SIG-M5 (cell line): ENCODE measurements around the gene PURB.
"Not testable (repeated sequence)": the region's sequence is repeated elsewhere in the genome, so short reads cannot be mapped to it uniquely, and the experiment has no call there.

Experiments
- DNase-seq: peaks from one replicate; lab custom pipeline; 2025; lab: John Stamatoyannopoulos, UW

The PURB gene

GRCh38 chr7:44853391-44853790, 31.9 kb downstream of the PURB start:
- DNase-seq: no peak

DNA sequence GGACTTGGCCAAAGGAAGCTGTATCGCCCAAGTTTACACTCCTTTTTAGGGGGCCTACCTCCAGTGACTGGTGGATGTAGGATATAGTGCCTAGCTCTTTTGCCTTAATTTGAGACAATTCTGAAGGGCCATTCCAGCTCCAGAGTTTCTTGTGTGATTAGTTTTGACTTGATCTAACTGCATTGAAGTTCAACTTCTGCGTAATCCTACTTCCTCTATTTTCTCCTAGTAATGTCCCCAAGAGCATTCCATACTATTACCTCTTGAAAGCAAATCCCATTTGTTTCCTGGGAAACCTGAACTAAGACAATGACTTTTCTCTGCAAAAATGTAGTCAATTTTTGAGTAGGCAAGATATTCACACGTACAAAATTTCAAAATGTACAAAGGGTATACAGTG, 32.7 kb downstream of the PURB start:
- no peak for DNase-seq

DNA sequence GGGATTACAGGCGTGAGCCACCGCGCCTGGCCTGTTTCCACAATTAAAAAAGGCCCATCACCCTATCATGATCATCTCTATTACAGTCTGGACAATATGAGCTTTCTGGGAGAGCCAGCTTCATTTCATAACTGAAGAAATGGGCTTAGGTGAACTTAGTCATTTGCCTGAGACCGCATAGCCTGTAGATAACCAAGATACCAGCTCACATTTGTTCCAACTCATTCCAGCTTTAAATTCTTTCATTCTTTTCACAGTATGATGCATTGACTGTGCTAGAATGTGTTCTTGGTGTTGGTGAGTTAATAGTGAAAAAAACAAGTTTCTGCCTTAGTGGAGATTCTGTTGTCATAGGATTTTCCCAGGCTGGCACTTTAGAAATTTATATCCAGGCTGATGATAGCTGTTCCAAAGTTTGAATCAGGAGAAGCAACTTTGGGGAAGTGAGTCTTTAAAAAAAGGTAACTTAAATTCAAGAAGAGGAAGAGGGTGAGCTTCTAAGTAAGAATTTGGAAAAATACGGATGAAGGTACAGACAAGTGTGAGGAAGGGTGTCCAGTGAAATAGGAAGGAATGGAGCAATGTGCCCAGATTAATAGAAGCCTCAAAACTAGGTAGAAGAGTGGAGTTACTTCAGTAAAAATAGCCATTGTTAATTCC, 35.3 kb downstream of the PURB start:
- no peak for DNase-seq

DNA sequence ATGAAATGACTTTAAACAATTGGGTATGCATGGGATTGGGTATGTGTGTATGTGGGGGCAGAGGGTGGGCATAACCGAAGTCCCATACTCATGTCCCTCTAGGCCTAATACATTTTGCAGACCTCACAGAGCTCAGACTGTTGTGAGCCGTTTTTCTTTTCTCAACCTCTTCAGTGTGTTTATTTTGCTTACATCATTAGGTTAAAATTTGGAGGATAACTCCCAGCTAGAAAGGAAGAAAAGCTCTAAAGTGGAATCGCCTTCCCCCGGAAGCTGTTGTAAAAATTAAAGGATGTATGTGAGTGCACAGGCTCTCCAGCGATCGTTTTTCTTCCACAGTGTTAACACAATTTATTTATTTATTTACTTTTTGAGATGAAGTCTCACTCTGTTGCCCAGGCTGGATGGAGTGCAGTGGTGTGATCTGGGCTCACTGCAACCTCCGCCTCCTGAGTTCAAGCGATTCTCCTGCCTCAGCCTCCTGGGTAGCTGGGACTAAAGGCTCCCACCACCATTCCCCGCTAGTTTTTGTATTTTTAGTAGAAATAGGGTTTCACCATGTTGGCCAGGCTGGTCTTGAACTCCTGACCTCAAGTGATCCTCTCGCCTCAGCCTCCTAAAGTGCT, 36.0 kb downstream of the PURB start:
- DNase-seq: no peak

- DNase-seq: peak; percentile 92
Observed at GRCh38 chr7:44847920-44848634, 37.3 kb downstream of the PURB start, which contains the start of gene H2AZ2. H2AZ2 (minus strand) TSS chr7:44848087; CDS start chr7:44847971, 116 bp downstream.

DNA sequence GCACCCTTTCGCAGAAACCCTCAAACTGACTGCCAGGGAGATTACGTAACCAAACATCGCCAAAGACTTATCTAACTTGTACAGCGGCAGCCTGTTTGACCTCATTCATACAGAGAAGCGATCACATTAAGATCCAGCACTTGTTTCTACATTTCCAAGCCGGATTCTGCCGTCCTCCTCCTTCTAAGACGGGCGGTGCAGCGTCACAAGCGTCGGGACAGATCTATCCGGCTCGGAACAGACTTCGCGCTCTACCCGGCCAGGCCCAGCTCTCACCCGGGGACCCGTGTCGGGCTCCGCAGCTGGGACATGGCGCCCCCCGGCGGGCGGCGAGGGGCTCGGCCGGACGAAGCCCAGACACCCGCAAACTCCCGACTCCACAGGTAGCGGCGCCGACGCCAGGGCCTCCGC, 37.8 kb downstream of the PURB start:
- DNase-seq: peak; percentile 49

DNA sequence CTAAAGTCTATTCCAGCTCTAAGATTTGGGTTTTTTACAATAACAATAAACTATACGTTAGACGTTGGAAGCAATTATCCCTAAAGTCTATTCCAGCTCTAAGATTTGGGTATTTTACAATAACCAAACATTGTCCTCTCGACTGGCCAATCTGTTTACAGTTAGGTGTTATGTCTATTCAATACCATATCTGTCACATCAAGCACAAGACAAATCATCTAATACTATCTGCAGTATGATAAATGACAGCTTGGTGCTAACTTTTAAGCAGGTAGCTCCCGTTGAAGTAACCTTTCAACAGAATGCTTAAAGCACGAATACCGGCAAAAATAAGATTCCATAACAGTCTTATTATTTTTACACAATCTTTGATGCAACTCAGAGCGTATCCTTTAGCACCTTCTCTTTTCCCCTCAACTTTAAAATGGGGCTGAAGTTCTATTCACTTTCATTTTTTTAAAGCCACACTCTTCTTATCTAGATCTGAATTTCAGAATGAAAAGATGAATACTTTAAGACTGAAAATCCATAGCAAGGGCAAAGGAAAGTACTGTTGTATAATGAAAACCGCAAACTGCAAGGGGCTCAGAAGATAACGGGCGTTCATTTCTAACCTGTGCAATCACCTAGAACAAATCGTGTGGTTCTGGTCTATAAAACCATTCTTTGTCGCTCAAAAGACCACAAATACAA, 38.4 kb downstream of the PURB start:
- no peak for DNase-seq

DNA sequence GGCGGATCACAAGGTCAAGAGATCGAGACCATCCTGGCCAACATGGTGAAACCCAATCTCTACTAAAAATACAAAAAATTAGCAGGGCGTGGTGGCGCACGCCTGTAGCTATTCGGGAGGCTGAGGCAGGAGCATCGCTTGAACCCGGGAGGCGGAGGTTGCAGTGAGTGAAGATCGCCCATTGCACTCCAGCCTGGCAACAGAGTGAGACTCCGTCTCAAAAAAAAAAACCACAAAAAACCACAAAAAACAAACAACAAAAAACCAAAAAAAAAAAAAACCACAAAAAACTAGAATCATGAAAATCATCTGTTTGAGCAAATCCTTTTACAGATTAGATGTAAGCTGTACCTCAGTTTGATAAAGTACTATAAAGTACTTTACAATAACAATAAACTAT, 38.9 kb downstream of the PURB start:
- DNase-seq: not testable (repeated sequence)

GRCh38 chr7:44845451-44845850, 39.9 kb downstream of the PURB start:
- DNase-seq: no peak

- not testable (repeated sequence) for DNase-seq
Observed at GRCh38 chr7:44843440-44843839, 41.9 kb downstream of the PURB start.

DNA sequence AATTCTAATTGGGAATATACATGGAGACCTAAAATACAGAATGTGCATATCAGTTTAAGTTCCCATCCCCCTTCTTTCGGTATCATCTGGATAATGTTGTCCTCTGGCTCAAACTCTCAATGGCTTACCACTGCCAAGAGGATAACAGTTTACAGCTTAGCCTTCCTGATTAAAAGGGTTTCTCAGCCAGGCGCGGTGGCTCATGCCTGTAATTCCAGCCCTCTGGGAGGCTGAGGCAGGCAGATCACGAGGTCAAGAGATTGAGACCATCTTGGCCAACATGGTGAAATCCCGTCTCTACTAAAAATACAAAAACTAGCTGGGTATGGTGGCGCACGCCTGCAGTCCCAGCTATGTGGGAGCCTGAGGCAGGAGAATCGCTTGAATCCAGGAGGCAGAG, 42.7 kb downstream of the PURB start:
- not testable (repeated sequence) for DNase-seq

GRCh38 chr7:44838751-44839150, 46.6 kb downstream of the PURB start:
- no peak for DNase-seq

GRCh38 chr7:44827567-44827966, 57.8 kb downstream of the PURB start:
- no peak for DNase-seq
